GM12892 (cell line): ENCODE results near the gene STXBP5L.
"Not testable (repeated sequence)": the region's sequence is repeated elsewhere in the genome, so short reads cannot be mapped to it uniquely, and the experiment has no call there.

Experiments used
- DNase-seq: peaks from one replicate; pipeline ENCODE4 v3.0.0; 2011; ENCODE audit not compliant: insufficient read length
- FAIRE-seq: peaks from 2 replicates; lab custom pipeline; 2011; peaks lifted over from hg19 to GRCh38; lab: Jason Lieb, UNC
- POLR2A ChIP-seq: IDR thresholded peaks from 2 replicates; pipeline ENCODE4 v1.6.1; 2011; ENCODE audit warnings: low read depth, low read length, control low read depth
- POLR2AphosphoS5 ChIP-seq: IDR thresholded peaks from 2 replicates; pipeline ENCODE4 v1.6.1; 2011; ENCODE audit warnings: low read depth, low read length, control low read depth
- TAF1 ChIP-seq: IDR thresholded peaks from 2 replicates; pipeline ENCODE4 v1.6.1; 2011; ENCODE audit warnings: low read depth, mild to moderate bottlenecking, control low read depth, low read length, borderline replicate concordance

Gene STXBP5L

GRCh38 chr3:121295452-121295851 is 387.4 kb downstream of the STXBP5L start:
- TF ChIP-seq TAF1 (no peak), POLR2AphosphoS5 (no peak), POLR2A (no peak)
- no peak for DNase-seq
- FAIRE-seq: no peak

DNA sequence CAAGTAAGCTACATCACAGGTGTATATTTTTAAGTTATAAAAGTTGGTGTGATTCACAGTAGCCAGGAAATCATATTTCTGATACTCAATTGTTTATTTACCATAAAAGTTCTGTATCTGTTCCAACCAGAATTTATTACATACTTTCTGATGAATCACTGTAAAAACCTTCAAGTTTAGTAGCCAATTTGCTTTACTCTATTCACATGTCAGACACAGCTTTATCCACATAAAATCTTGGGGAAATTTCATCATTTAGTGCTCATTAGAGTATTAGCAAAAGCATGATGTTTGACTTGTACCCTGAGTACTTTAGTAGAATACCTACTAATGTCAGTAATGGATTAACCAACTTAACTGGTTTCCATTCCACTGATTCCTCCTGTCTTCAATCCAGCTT is 388.0 kb downstream of the STXBP5L start:
- no peak for DNase-seq
- FAIRE-seq: no peak

GRCh38 chr3:121324320-121324719 is 416.3 kb downstream of the STXBP5L start:
- FAIRE-seq (no peak), DNase-seq (no peak)
- no peak for TF ChIP-seq POLR2A
- TF ChIP-seq TAF1: no peak
- TF ChIP-seq POLR2AphosphoS5: no peak

More for the DNA sequence above, 388.0 kb downstream of the STXBP5L start:
- TF ChIP-seq POLR2AphosphoS5 (no peak), POLR2A (no peak), TAF1 (no peak)

- FAIRE-seq (no peak), DNase-seq (no peak)
- TF ChIP-seq TAF1 (no peak), POLR2A (no peak), POLR2AphosphoS5 (no peak)
These were observed 422.1 kb downstream of the STXBP5L start for GRCh38 chr3:121330118-121330517.

- FAIRE-seq (no peak), DNase-seq (no peak)
- TF ChIP-seq TAF1 (no peak), POLR2AphosphoS5 (no peak), POLR2A (no peak)
These were observed 422.6 kb downstream of the STXBP5L start for GRCh38 chr3:121330634-121331033.

GRCh38 chr3:121355960-121356359 is 448.0 kb downstream of the STXBP5L start:
- not testable (repeated sequence) for FAIRE-seq, DNase-seq

- no peak for TF ChIP-seq POLR2AphosphoS5
- no peak for TF ChIP-seq POLR2A
- TF ChIP-seq TAF1: no peak
- DNase-seq: no peak
- no peak for FAIRE-seq
These were observed 454.2 kb downstream of the STXBP5L start for GRCh38 chr3:121362035-121362734.

- DNase-seq, FAIRE-seq: not testable (repeated sequence)
These were observed 480.3 kb downstream of the STXBP5L start for GRCh38 chr3:121388308-121388707.

- FAIRE-seq, DNase-seq: not testable (repeated sequence)
These were observed 488.0 kb downstream of the STXBP5L start for GRCh38 chr3:121395967-121396366.

DNA sequence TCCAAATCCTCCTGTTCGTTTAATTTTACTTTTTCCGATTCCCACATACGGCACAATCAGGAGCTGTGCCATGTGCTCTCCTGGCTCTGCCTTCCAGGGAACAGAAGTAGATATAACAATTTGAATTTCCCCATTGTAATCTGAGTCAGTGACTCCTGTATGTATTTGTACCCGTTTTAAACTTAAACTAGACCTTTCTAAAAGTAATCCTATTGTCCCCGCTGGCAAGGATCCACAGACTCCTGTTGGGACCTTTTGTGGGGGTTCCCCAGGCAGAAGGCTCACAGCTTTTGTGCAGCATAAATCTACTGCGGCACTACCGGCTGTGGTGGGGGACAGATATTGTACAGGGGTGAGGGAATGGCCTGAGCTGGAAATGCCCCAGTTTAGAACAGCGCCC is 490.0 kb downstream of the STXBP5L start:
- not testable (repeated sequence) for FAIRE-seq, DNase-seq

- FAIRE-seq: no peak
These were observed 491.8 kb downstream of the STXBP5L start for GRCh38 chr3:121399820-121400219.

DNA sequence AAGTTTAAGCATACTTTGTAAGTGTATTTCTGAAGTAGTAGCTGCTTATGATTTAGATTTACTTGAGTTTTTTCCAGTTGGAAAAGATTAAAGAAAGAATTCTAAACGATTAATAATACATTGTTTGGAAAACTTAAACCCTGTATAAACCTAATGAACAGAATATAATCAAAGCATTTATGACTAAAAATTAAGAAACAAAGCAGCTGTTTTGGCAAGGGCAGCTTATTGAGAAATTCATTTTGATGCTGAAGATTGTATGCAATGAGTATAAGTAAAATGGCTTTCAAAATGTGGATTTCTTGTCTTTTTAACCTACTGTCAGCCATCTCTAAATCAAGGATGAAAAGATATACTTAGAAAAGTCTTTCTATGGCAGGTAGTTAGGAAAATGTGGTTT is 497.6 kb downstream of the STXBP5L start:
- FAIRE-seq: no peak
- TF ChIP-seq POLR2A (no peak), POLR2AphosphoS5 (no peak), TAF1 (no peak)
- no peak for DNase-seq

More at GRCh38 chr3:121399820-121400219, 491.8 kb downstream of the STXBP5L start:
- TF ChIP-seq POLR2AphosphoS5: no peak
- TF ChIP-seq POLR2A: no peak
- no peak for TF ChIP-seq TAF1
- no peak for DNase-seq

DNA sequence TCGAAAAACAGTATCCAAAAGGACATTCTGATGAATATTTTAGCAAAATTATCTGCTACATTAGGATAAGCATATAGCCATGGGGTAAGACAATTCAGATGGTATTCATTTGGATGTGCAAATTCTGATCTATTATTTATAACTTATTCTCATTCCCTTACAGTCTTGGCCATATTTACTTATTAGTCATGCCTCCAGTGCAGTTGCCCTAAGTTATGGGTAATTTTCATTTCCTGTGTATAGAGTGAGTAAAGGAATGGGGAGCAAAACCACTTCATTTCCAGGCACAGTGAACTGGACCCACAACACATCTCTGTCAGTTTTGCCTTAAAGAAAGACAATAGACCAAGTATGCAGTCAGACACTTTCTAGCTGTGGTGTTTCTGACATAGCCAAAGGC is 503.5 kb downstream of the STXBP5L start:
- no peak for DNase-seq
- FAIRE-seq: no peak
- TF ChIP-seq TAF1 (no peak), POLR2A (no peak), POLR2AphosphoS5 (no peak)

DNA sequence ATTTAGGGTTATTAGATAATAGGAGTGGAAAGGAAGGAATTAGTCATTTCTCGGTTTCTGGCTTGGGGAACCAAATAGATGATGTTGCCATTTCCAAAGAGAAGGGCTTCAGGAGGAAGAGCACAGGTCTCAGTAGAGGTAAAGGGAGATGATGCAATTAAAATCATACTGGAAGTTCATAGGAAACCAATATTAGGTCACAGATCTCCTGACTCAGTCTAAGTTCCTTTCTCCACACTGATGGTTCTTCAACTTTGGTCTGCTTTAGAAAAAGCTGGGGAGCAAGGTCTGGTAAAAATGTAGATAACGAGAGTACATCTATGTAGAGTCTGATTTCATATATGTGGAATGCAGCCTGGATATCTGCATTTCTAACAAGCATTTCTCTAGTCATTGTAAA is 506.9 kb downstream of the STXBP5L start:
- FAIRE-seq (no peak), DNase-seq (no peak)
- TF ChIP-seq TAF1 (no peak), POLR2AphosphoS5 (no peak), POLR2A (no peak)
